Trophoblast cell (in vitro differentiated cells and primary cell): ENCODE measurements around the gene FAM9C.

Experiments
- DNase-seq, 2 donors: peaks; one replicate each; pipeline ENCODE4 v3.0.0-alpha.2; 2016
- H2AFZ ChIP-seq: 2 replicates; pipeline ENCODE4 v1.6.1; 2013; ENCODE audit warnings: low read length, moderate library complexity, mild to moderate bottlenecking; ENCODE audit not compliant: insufficient read depth, poor library complexity
- H2AK5ac ChIP-seq: 2 replicates; pipeline ENCODE4 v1.6.1; 2013; ENCODE audit warnings: mild to moderate bottlenecking, low read length
- H2BK120ac ChIP-seq: 2 replicates; pipeline ENCODE4 v1.6.1; 2013; ENCODE audit warnings: low read length, mild to moderate bottlenecking, moderate library complexity; ENCODE audit not compliant: insufficient read depth, poor library complexity
- H2BK12ac ChIP-seq: 2 replicates; pipeline ENCODE4 v1.6.1; 2013; ENCODE audit warnings: mild to moderate bottlenecking, low read length, moderate library complexity
- H2BK5ac ChIP-seq: 2 replicates; pipeline ENCODE4 v1.6.1; 2013; ENCODE audit warnings: low read length, low read depth, moderate library complexity, mild to moderate bottlenecking; ENCODE audit not compliant: poor library complexity
- H3K14ac ChIP-seq: 2 replicates; pipeline ENCODE4 v1.6.1; 2013; ENCODE audit warnings: mild to moderate bottlenecking, low read length
- H3K18ac ChIP-seq: 2 replicates; pipeline ENCODE4 v1.6.1; 2013; ENCODE audit warnings: mild to moderate bottlenecking, low read length
- H3K23ac ChIP-seq: 2 replicates; pipeline ENCODE4 v1.6.1; 2013; ENCODE audit warnings: low read length
- H3K27ac ChIP-seq: 2 replicates; pipeline ENCODE4 v1.5.1; 2013; ENCODE audit warnings: low read depth, mild to moderate bottlenecking, inconsistent platforms, low read length, moderate library complexity
- H3K27me3 ChIP-seq: 2 replicates; pipeline ENCODE4 v1.6.1; 2013; ENCODE audit warnings: inconsistent platforms, mild to moderate bottlenecking, low read length, moderate library complexity; ENCODE audit not compliant: insufficient read depth
- H3K36me3 ChIP-seq, 2 experiments: 1 replicate in 1 of 2; 2 replicates in 1 of 2; pipeline ENCODE4 v1.6.1; 2013; ENCODE audit warnings: low read length in 2 of 2, mild to moderate bottlenecking in 2 of 2, moderate library complexity in 1 of 2; ENCODE audit not compliant: insufficient read depth in 2 of 2, control insufficient read depth in 1 of 2
- H3K4ac ChIP-seq: 2 replicates; pipeline ENCODE4 v1.6.1; 2013; ENCODE audit warnings: low read depth, mild to moderate bottlenecking, low read length, moderate library complexity
- H3K4me1 ChIP-seq, 2 experiments: 1 replicate in 1 of 2; 2 replicates in 1 of 2; pipeline ENCODE4 v1.6.1; 2013; ENCODE audit warnings: low read length in 2 of 2, mild to moderate bottlenecking in 2 of 2, moderate library complexity in 1 of 2; ENCODE audit not compliant: insufficient read depth in 2 of 2, control insufficient read depth in 1 of 2
- H3K4me2 ChIP-seq: 2 replicates; pipeline ENCODE4 v1.6.1; 2013; ENCODE audit warnings: inconsistent platforms, mild to moderate bottlenecking, low read length, moderate library complexity
- H3K4me3 ChIP-seq: 2 replicates; pipeline ENCODE4 v1.5.1; 2013; ENCODE audit warnings: mild to moderate bottlenecking, low read depth, low read length, inconsistent platforms
- H3K79me1 ChIP-seq: one replicate; pipeline ENCODE4 v1.6.1; 2013; ENCODE audit warnings: low read length
- H3K79me2 ChIP-seq: 2 replicates; pipeline ENCODE4 v1.6.1; 2013; ENCODE audit warnings: low read length, mild to moderate bottlenecking; ENCODE audit not compliant: control insufficient read depth, insufficient read depth, poor library complexity
- H3K9ac ChIP-seq: 2 replicates; pipeline ENCODE4 v1.6.1; 2013; ENCODE audit warnings: mild to moderate bottlenecking, low read length
- H3K9me3 ChIP-seq: 2 replicates; pipeline ENCODE4 v1.6.1; 2013; ENCODE audit warnings: low read depth, mild to moderate bottlenecking, control low read depth, inconsistent platforms, low read length; ENCODE audit not compliant: insufficient read depth
- H4K12ac ChIP-seq: 2 replicates; pipeline ENCODE4 v1.6.1; 2013; ENCODE audit warnings: low read depth, mild to moderate bottlenecking, low read length, moderate library complexity
- H4K8ac ChIP-seq: 2 replicates; pipeline ENCODE4 v1.6.1; 2013; ENCODE audit warnings: low read depth, mild to moderate bottlenecking, low read length, moderate library complexity
- H4K91ac ChIP-seq: one replicate; pipeline ENCODE4 v1.6.1; 2013; ENCODE audit warnings: low read depth, mild to moderate bottlenecking, low read length, moderate library complexity
- WGBS: extraction: QIAGEN DNeasy Blood & Tissue Kit; methylation state at CpG from one replicate; pipeline ENCODE4 v1.1.7; 2013; ENCODE audit warnings: missing lambda C conversion rate; ENCODE audit not compliant: insufficient read length, insufficient coverage; ENCODE audit errors: extremely low coverage; 5-methylcytosine and 5-hydroxymethylcytosine counted together

The FAM9C gene

GRCh38 chrX:13078739-13079444 lies 34.5 kb upstream of the FAM9C start:
- no peaks in the 10 kb centered on the region for H3K9me3 ChIP-seq

DNA sequence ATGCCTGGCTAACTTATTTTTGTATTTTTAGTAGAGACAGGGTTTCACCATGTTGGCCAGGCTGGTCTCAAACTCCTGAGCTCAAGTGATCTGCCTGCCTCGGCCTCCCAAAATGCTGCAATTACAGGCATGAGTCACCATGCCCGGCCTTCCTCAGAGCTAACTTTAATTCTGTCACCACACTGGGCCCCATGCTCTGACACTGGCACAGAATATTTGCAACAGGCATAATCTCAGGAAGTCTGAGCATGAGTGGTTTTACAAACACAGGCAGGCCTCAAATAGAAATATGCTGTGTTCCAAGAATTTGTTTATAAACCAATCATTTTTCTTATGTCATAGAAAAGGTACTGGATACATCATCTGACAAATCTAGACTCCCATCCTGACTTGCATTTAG lies 32.7 kb upstream of the FAM9C start:
- no peak overlapping the region for H3K9ac ChIP-seq
- H3K4me1 ChIP-seq, result no peaks in the 10 kb centered on the region
- no CpG with 5 or more reads among the region's 2 CpGs for WGBS
- H3K23ac ChIP-seq, result no peak overlapping the region
- H2BK5ac ChIP-seq, result no peak overlapping the region
- no peaks in the 10 kb centered on the region for H3K27me3 ChIP-seq
- H4K12ac ChIP-seq, result no peak overlapping the region
- H3K9me3 ChIP-seq, result no peaks in the 10 kb centered on the region
- H3K18ac ChIP-seq, result no peak overlapping the region
- no peak overlapping the region for H4K8ac ChIP-seq
- no peaks in the 10 kb centered on the region for H3K36me3 ChIP-seq
- no peak for DNase-seq
- no peak overlapping the region for H4K91ac ChIP-seq
- no peak overlapping the region for H2BK12ac ChIP-seq
- no peak overlapping the region for H2AK5ac ChIP-seq
- no peak overlapping the region for H3K4me2 ChIP-seq
- H3K4ac ChIP-seq, result no peak overlapping the region
- H3K4me3 ChIP-seq, result no peak overlapping the region
- H3K79me1 ChIP-seq, result no peaks in the 10 kb centered on the region
- no peak overlapping the region for H2AFZ ChIP-seq
- H3K27ac ChIP-seq, result no peak overlapping the region
- no peak overlapping the region for H3K14ac ChIP-seq
- H2BK120ac ChIP-seq, result no peak overlapping the region
- H3K79me2 ChIP-seq, result no peaks in the 10 kb centered on the region

More at GRCh38 chrX:13078739-13079444, 34.5 kb upstream of the FAM9C start:
- Histone ChIP-seq H3K79me1 (no peaks in the 10 kb centered on the region), H3K9ac (no peak overlapping the region), H2BK120ac (no peak overlapping the region), H4K12ac (no peak overlapping the region), H3K18ac (no peak overlapping the region), H3K27me3 (no peaks in the 10 kb centered on the region), H3K79me2 (no peaks in the 10 kb centered on the region), H2AFZ (peak overlapping the region; percentile 28), H3K23ac (no peak overlapping the region), H3K27ac (no peak overlapping the region), H2BK5ac (no peak overlapping the region), H4K8ac (peak overlapping the region; percentile 10), H3K4ac (no peak overlapping the region), H4K91ac (no peak overlapping the region), H2AK5ac (no peak overlapping the region), H3K36me3 (no peaks in the 10 kb centered on the region), H3K4me2 (no peak overlapping the region), H3K4me3 (no peak overlapping the region), H3K14ac (peak overlapping the region; percentile 56), H2BK12ac (no peak overlapping the region), H3K4me1 (no peaks in the 10 kb centered on the region)
- DNase-seq, result peak in 1 of 2 donors; percentile 8
- no CpG with 5 or more reads among the region's 10 CpGs for WGBS

DNA sequence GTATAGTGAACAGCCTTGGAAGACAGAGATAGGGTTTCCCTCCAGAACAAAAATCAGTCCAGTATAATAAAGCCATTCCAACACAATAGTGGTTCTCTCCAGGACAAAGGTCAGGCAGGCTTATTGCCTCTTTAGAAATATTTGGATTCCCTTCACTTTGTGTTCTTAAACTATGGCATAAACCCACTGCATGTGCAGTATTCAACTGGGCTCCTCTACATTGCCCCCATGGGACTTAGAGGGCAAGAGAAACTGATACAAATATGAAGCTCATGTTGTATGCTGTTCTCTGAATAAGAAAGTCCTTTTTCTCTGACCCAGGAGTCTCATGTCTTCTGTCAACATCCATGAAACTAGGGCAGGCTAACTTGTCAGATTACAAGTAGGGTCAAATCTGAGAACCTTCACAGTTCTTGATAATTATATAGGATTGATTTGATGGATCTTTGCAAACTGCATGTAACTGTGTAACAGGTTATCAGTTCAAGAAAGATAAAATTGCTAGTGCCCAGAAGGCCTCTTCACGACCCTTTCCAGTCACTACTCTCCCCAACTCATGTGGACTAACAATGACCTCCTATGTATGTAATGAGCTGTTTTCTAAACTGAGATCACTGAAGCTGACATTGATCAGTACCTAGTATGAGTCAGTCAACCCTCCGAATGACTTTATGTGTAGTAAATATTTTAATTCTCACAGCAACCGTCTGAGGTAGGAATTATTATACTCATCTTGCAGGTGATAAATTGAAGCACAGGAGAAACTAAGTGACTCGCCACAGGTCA lies 31.9 kb upstream of the FAM9C start:
- no CpG with 5 or more reads among the region's 4 CpGs for WGBS
- Histone ChIP-seq H2BK120ac (no peak overlapping the region), H3K4ac (no peak overlapping the region), H3K18ac (no peak overlapping the region), H4K91ac (no peak overlapping the region), H3K9ac (no peak overlapping the region), H3K79me2 (no peaks in the 10 kb centered on the region), H3K27ac (no peak overlapping the region), H3K4me2 (no peak overlapping the region), H4K12ac (no peak overlapping the region), H2BK5ac (no peak overlapping the region), H3K36me3 (no peaks in the 10 kb centered on the region), H2AK5ac (no peak overlapping the region), H3K4me3 (no peak overlapping the region), H3K79me1 (no peaks in the 10 kb centered on the region), H3K4me1 (no peaks in the 10 kb centered on the region), H4K8ac (no peak overlapping the region), H3K23ac (no peak overlapping the region), H2AFZ (no peak overlapping the region), H3K14ac (no peak overlapping the region), H2BK12ac (no peak overlapping the region), H3K9me3 (no peaks in the 10 kb centered on the region), H3K27me3 (no peaks in the 10 kb centered on the region)
- DNase-seq, result no peak

GRCh38 chrX:13074297-13075262 lies 30.2 kb upstream of the FAM9C start:
- Histone ChIP-seq H3K9me3 (no peaks in the 10 kb centered on the region), H3K9ac (no peak overlapping the region), H3K36me3 (no peaks in the 10 kb centered on the region), H2BK5ac (no peak overlapping the region), H3K27me3 (no peaks in the 10 kb centered on the region), H3K23ac (no peak overlapping the region), H4K8ac (no peak overlapping the region), H2AFZ (no peak overlapping the region), H3K79me2 (no peaks in the 10 kb centered on the region), H3K14ac (no peak overlapping the region), H3K4me1 (no peaks in the 10 kb centered on the region), H3K4me2 (no peak overlapping the region), H4K12ac (no peak overlapping the region), H3K4ac (no peak overlapping the region), H3K18ac (no peak overlapping the region), H3K79me1 (no peaks in the 10 kb centered on the region), H3K4me3 (no peak overlapping the region), H2AK5ac (no peak overlapping the region), H2BK12ac (no peak overlapping the region), H3K27ac (no peak overlapping the region), H4K91ac (no peak overlapping the region), H2BK120ac (no peak overlapping the region)
- no CpG with 5 or more reads among the region's 9 CpGs for WGBS
- DNase-seq, result no peak
